HepG2 (cell line): ENCODE results near the gene C11orf24. TPM values are rescaled to one million over a fixed set of nuclear protein-coding genes. Genes with fewer than 3 reads are reported as not detected.

Experiments
- BATF2 ChIP-seq: sonication (generic); formaldehyde crosslinking; IDR thresholded peaks from 2 replicates; pipeline ENCODE4 v1.8.0; 2022; ENCODE audit warnings: mild to moderate bottlenecking, missing genetic modification reagents, moderate library complexity
- NFAT5 ChIP-seq: sonication (generic); formaldehyde crosslinking; IDR thresholded peaks from 2 replicates; pipeline ENCODE4 v1.4.0; 2020; ENCODE audit warnings: missing genetic modification reagents
- NFYB ChIP-seq: sonication (generic); formaldehyde crosslinking; IDR thresholded peaks from 2 replicates; pipeline ENCODE4 v1.4.0; 2020; ENCODE audit warnings: missing genetic modification reagents
- RBM39 ChIP-seq: fragments of 200-400 bp; formaldehyde crosslinking; IDR thresholded peaks from one replicate; pipeline ENCODE4 v1.6.1; 2018; ENCODE audit warnings: antibody characterized with exemption, mild to moderate bottlenecking, low read depth, low read length; ENCODE audit not compliant: poor library complexity, severe bottlenecking
- SMAD9 ChIP-seq: sonication (generic); formaldehyde crosslinking; IDR thresholded peaks from 2 replicates; pipeline ENCODE4 v1.5.1; 2020; ENCODE audit warnings: mild to moderate bottlenecking, missing genetic modification reagents
- ZMYM4 ChIP-seq: sonication (generic); formaldehyde crosslinking; IDR thresholded peaks from 2 replicates; pipeline ENCODE4 v1.8.1; 2023; ENCODE audit warnings: mild to moderate bottlenecking, missing genetic modification reagents
- ZNF224 ChIP-seq: sonication (generic); formaldehyde crosslinking; IDR thresholded peaks from 2 replicates; pipeline ENCODE4 v1.5.0; 2020; ENCODE audit warnings: mild to moderate bottlenecking, missing genetic modification reagents
- ZNF333 ChIP-seq: sonication (generic); formaldehyde crosslinking; IDR thresholded peaks from 2 replicates; pipeline ENCODE4 v1.4.0; 2020; ENCODE audit warnings: mild to moderate bottlenecking, missing genetic modification reagents, borderline replicate concordance
- ZNF552 ChIP-seq: sonication (generic); formaldehyde crosslinking; IDR thresholded peaks from 2 replicates; pipeline ENCODE4 v1.9.0; 2022; ENCODE audit warnings: missing genetic modification reagents, mild to moderate bottlenecking, borderline replicate concordance
- ZNF614 ChIP-seq: IDR thresholded peaks from 2 replicates; pipeline ENCODE4 v1.6.1; 2018; ENCODE audit warnings: missing biosample characterization, missing genetic modification reagents, inconsistent platforms, borderline replicate concordance
- polyA plus RNA-seq, 8 experiments: library from polyadenylated mRNA; depleted of rRNA in 3 of 8; stranded (reverse) in 7 of 8; unstranded in 1 of 8; fragments of >200 nt; fragmentation: Illumina TruSeq in 4 of 8; extraction: Trizol in 4 of 8; gene quantifications; 2 replicates each; pipeline versions ENCODE4 v1.2.1 to v1.2.3, GENCODE V29; 2011 to 2016; ENCODE audit warnings: low read depth in 4 of 8, missing spikeins in 1 of 8, mixed read lengths in 1 of 8; ENCODE audit not compliant: insufficient read depth in 1 of 8
- total RNA-seq, 5 experiments: library from RNA; depleted of rRNA; stranded (reverse); fragments of >200 nt; fragmentation: Illumina TruSeq; extraction: Trizol; gene quantifications; 2 replicates each; pipeline ENCODE4 v1.2.3, GENCODE V29; 2016; ENCODE audit warnings: low read depth in 1 of 5

C11orf24 gene
- total and polyA plus RNA-seq, 2 of the 13 experiments (the other 11 are each of a cell fraction or from before 2014, with no cell fraction given): 52.9 to 55.5 TPM

- TF ChIP-seq NFAT5 (CRISPR knock-in tag) (no peak), ZNF614 (CRISPR knock-in tag) (no peak), NFYB (CRISPR knock-in tag) (no peak), BATF2 (CRISPR knock-in tag) (0 out of 2 replicates have a peak, but pooled peaks have one; percentile 14), ZMYM4 (CRISPR knock-in tag) (no peak), SMAD9 (CRISPR knock-in tag) (no peak), ZNF333 (CRISPR knock-in tag) (peak; percentile 33; the same call in 1 of the 2 replicates), ZNF552 (CRISPR knock-in tag) (no peak), RBM39 (no peak), ZNF224 (CRISPR knock-in tag) (no peak)
These were observed 57.3 kb downstream of the C11orf24 start (continued) for GRCh38 chr11:68214173-68215086.
